B cell (primary cell): ENCODE results near the gene PTPRT. TPM values are rescaled to one million over a fixed set of nuclear protein-coding genes. Genes with fewer than 3 reads are reported as not detected.

ENCODE experiments used
- ATAC-seq: fragments of 200-7000 bp; cut with Tn5 transposase; one replicate; pipeline ENCODE4 v1.10.0; 2021; ENCODE audit warnings: low read depth, mild to moderate bottlenecking, moderate number of reproducible peaks, moderate library complexity
- CTCF ChIA-PET: fragments of 350-600 bp; sonication (Branson Sonifier 250); formaldehyde crosslinking; loops from one replicate; lab custom pipeline; 2021; ENCODE audit warnings: antibody characterized with exemption, inconsistent platforms; lab: Charles Lee
- POLR2A ChIA-PET: fragments of 350-600 bp; sonication (Branson Sonifier 250); formaldehyde crosslinking; loops from one replicate; lab custom pipeline; 2021; ENCODE audit warnings: antibody characterized with exemption; lab: Charles Lee
- DNase-seq: peaks from one replicate; pipeline ENCODE4 v3.0.0; 2013
- H2AFZ ChIP-seq: 2 replicates; pipeline ENCODE4 v1.6.1; 2012; ENCODE audit warnings: mild to moderate bottlenecking, low read depth, low read length; ENCODE audit not compliant: insufficient read depth, poor library complexity, severe bottlenecking
- H3K27ac ChIP-seq, 2 donors: 1 replicate in 1 of 2; 2 replicates in 1 of 2; pipeline ENCODE4 v1.5.1; 2012 to 2013; ENCODE audit warnings: low read length in 2 of 2, mild to moderate bottlenecking in 2 of 2, moderate library complexity in 1 of 2
- H3K27me3 ChIP-seq, 4 experiments: fragments of 200-600 bp in 1 of 4; sonication (generic) in 1 of 4; replicated peaks in 1 of 4; 1 replicate in 2 of 4; 2 replicates in 2 of 4; pipeline versions ENCODE4 v1.6.1 to v1.7.0; 2013 to 2016; ENCODE audit warnings: low read length in 3 of 4, mild to moderate bottlenecking in 2 of 4, mixed read lengths in 1 of 4, moderate library complexity in 1 of 4; ENCODE audit not compliant: insufficient read depth in 4 of 4, control insufficient read depth in 3 of 4; ENCODE audit errors: control extremely low read depth in 1 of 4
- H3K36me3 ChIP-seq, 2 experiments: replicated peaks in 1 of 2; 1 replicate in 1 of 2; 2 replicates in 1 of 2; pipeline versions ENCODE4 v1.6.1 to v1.7.1; 2013; ENCODE audit warnings: low read length in 1 of 2; ENCODE audit not compliant: insufficient read depth in 2 of 2, control insufficient read depth in 1 of 2; ENCODE audit errors: control extremely low read depth in 1 of 2, extremely low read depth in 1 of 2
- H3K4me1 ChIP-seq, 2 donors: fragments of 200-600 bp in 1 of 2; sonication (generic) in 1 of 2; 1 replicate in 1 of 2; 2 replicates in 1 of 2; pipeline versions ENCODE4 v1.5.1 to v1.6.1; 2013 to 2017; ENCODE audit warnings: low read length in 2 of 2; ENCODE audit not compliant: control insufficient read depth in 2 of 2, insufficient read depth in 2 of 2
- H3K4me2 ChIP-seq: replicated peaks from 2 replicates; pipeline ENCODE3; 2012; ENCODE audit warnings: mild to moderate bottlenecking, low read depth, low read length; ENCODE audit not compliant: poor library complexity, severe bottlenecking
- H3K4me3 ChIP-seq, 5 experiments: fragments of 200-600 bp in 1 of 5; sonication (generic) in 1 of 5; 1 replicate in 3 of 5; 2 replicates in 2 of 5; pipeline versions ENCODE4 v1.5.1 to v1.7.0; 2011 to 2016; ENCODE audit warnings: low read length in 4 of 5, mild to moderate bottlenecking in 4 of 5, low read depth in 2 of 5, control low read depth in 1 of 5, moderate library complexity in 1 of 5; ENCODE audit not compliant: insufficient read depth in 1 of 5; ENCODE audit errors: control extremely low read depth in 1 of 5, extremely low read depth in 1 of 5
- H3K79me2 ChIP-seq: fragments of 200-600 bp; sonication (generic); one replicate; pipeline ENCODE4 v1.6.0; 2016; ENCODE audit warnings: low read length; ENCODE audit not compliant: control insufficient read depth, insufficient read depth
- H3K9ac ChIP-seq: fragments of 200-600 bp; sonication (generic); 2 replicates; pipeline ENCODE4 v1.6.1; 2017; ENCODE audit warnings: mild to moderate bottlenecking, low read length, moderate library complexity
- H3K9me3 ChIP-seq, 3 donors: one replicate each; pipeline versions ENCODE4 v1.6.1 to v1.7.1; 2013; ENCODE audit warnings: low read length in 2 of 3; ENCODE audit not compliant: control insufficient read depth in 2 of 3, insufficient read depth in 1 of 3; ENCODE audit errors: control extremely low read depth in 1 of 3
- H4K20me1 ChIP-seq: 2 replicates; pipeline ENCODE4 v1.6.0; 2012; ENCODE audit warnings: mild to moderate bottlenecking, low read length; ENCODE audit not compliant: insufficient read depth, control insufficient read depth, poor library complexity, severe bottlenecking
- H3K27ac Mint-ChIP-seq: one replicate; pipeline ENCODE4 v1.8.0; 2021; ENCODE audit warnings: mixed read lengths
- H3K27me3 Mint-ChIP-seq: one replicate; pipeline ENCODE4 v1.8.0; 2021; ENCODE audit warnings: mixed read lengths
- H3K4me1 Mint-ChIP-seq: one replicate; pipeline ENCODE4 v1.8.0; 2021; ENCODE audit warnings: mixed read lengths
- H3K4me3 Mint-ChIP-seq: one replicate; pipeline ENCODE4 v1.8.0; 2021; ENCODE audit warnings: mixed read lengths
- H3K9me3 Mint-ChIP-seq: one replicate; pipeline ENCODE4 v1.8.0; 2022; ENCODE audit warnings: mixed read lengths; ENCODE audit not compliant: insufficient read depth
- EZH2 ChIP-seq: IDR thresholded peaks from 2 replicates; pipeline ENCODE4 v1.6.1; 2012; ENCODE audit warnings: borderline replicate concordance, low read depth, mild to moderate bottlenecking, moderate library complexity, low read length; ENCODE audit not compliant: insufficient read depth, poor library complexity, severe bottlenecking
- WGBS: methylation state at CpG from one replicate; pipeline ENCODE4 v1.1.5; 2013; ENCODE audit warnings: missing lambda C conversion rate; ENCODE audit not compliant: insufficient coverage; 5-methylcytosine and 5-hydroxymethylcytosine counted together
- intact Hi-C: fragments of 100-400 bp; cut with micrococcal nuclease; formaldehyde crosslinking; loops from one replicate; pipeline ENCODE4 v1.10.0; 2022
- polyA plus RNA-seq: library from polyadenylated mRNA; depleted of rRNA; stranded (reverse); fragments of >200 nt; gene quantifications from 2 replicates; pipeline ENCODE4 v1.2.3, GENCODE V29; 2012
- total RNA-seq, 2 donors: library from RNA; stranded (reverse); fragments of 120-200 nt in 1 of 2; gene quantifications; 1 replicate in 1 of 2; 2 replicates in 1 of 2; pipeline versions ENCODE4 v1.2.3 to v1.2.4, GENCODE V29; 2013 to 2022
- TF ChIP-seq, protein P1 (sequence below): fragments of 200-600 bp; IDR thresholded peaks from one replicate; pipeline ENCODE4 v1.8.0; 2022; ENCODE audit warnings: antibody characterized with exemption, mild to moderate bottlenecking

The PTPRT gene
- total and polyA plus RNA-seq, 2 donors (not counting 1 experiment from before 2014, with no cell fraction given): not detected

DNA sequence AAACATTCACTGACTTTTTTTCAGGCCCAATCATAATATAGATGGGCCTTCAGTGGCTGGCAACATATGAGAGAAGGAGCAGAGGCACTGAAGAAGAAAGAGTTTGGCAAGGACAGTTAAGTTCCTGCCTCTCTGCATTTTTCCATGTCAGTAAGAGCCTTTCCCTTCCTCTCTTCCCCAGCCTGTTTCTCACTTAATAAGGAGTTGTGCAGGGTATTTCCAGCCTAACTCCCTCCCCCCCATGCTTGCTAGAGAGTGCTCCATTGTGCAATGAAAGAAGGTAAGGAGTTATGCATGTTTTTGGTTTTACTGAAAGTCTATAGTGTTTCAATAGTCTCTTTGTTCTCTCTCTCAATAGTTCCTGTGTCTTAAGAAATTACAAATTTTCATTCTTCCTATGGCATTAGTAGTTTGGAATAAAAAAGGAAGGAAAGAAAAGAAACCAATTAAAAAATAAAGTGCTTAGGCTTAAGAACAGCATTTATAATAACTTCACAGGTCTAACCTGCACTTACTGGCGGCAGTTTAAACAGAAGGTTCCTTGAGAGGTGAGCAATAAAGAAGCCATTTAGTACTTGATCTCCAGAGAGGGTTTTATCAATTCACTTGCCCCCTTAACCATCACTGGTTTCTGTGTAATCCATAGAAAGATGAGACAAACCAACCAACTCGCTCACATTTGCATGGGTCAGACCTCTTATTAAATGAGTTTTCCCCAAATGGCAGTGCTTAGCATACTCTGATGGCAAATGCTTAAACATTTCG, 251.1 kb downstream of the PTPRT start:
- Histone ChIP-seq H3K79me2 (no peaks in the 10 kb centered on the region), H3K27me3 (no peaks in the 10 kb centered on the region), H3K9me3 (peaks cover 0 to 5% (median 0%) of the 10 kb centered on the region in 3 donors), H3K4me3 (no peak overlapping the region), H3K36me3 (no peaks in the 10 kb centered on the region), H4K20me1 (no peaks in the 10 kb centered on the region), H3K9ac (no peak overlapping the region), H3K4me2 (no peak overlapping the region), H2AFZ (no peak overlapping the region), H3K4me1 (no peaks in the 10 kb centered on the region), H3K27ac (no peak overlapping the region)
- Mint-ChIP-seq H3K27me3 (no peaks in the 10 kb centered on the region), H3K27ac (no peak overlapping the region), H3K9me3 (no peaks in the 10 kb centered on the region), H3K4me1 (no peaks in the 10 kb centered on the region), H3K4me3 (no peak overlapping the region)
- 67% methylated on average over 1 of the region's 3 CpGs for WGBS
- POLR2A ChIA-PET: no interaction called here
- DNase-seq (no peak), ATAC-seq (no peak)
- CTCF ChIA-PET: no interaction called here
- intact Hi-C loops: no loop called here
- TF ChIP-seq, protein P1, sequence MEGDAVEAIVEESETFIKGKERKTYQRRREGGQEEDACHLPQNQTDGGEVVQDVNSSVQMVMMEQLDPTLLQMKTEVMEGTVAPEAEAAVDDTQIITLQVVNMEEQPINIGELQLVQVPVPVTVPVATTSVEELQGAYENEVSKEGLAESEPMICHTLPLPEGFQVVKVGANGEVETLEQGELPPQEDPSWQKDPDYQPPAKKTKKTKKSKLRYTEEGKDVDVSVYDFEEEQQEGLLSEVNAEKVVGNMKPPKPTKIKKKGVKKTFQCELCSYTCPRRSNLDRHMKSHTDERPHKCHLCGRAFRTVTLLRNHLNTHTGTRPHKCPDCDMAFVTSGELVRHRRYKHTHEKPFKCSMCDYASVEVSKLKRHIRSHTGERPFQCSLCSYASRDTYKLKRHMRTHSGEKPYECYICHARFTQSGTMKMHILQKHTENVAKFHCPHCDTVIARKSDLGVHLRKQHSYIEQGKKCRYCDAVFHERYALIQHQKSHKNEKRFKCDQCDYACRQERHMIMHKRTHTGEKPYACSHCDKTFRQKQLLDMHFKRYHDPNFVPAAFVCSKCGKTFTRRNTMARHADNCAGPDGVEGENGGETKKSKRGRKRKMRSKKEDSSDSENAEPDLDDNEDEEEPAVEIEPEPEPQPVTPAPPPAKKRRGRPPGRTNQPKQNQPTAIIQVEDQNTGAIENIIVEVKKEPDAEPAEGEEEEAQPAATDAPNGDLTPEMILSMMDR: no peak
- TF ChIP-seq EZH2: no peak

DNA sequence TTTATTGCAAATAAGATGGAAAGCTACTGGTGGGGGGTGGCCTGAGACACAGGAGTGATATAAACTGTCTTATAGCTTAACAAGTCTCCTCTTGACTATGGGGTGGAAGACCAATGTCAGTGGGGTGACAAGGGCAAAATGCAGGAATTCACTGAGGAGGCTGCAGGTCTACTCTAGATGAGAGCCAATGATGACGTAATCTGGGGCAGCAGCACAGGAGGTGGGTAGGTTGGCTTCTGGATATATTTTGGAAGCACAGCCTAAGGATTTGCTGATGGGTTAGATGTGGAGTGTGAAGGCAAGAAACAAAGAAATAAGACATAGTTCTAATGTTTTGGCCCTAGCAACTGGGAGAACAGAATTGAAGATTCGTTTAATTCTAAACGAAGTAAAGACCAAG, 253.2 kb downstream of the PTPRT start:
- no peak overlapping the region for H2AFZ ChIP-seq
- Mint-ChIP-seq H3K4me3 (no peak overlapping the region), H3K4me1 (no peaks in the 10 kb centered on the region), H3K27ac (no peak overlapping the region), H3K9me3 (no peaks in the 10 kb centered on the region), H3K27me3 (no peaks in the 10 kb centered on the region)
- no peak for TF ChIP-seq EZH2
- TF ChIP-seq, protein P1: no peak
- no peak overlapping the region for H3K4me2 ChIP-seq
- peaks cover 0 to 9% (median 0%) of the 10 kb centered on the region in 3 donors for H3K9me3 ChIP-seq
- no peak overlapping the region for H3K9ac ChIP-seq
- H3K27me3 ChIP-seq: no peaks in the 10 kb centered on the region
- no peak overlapping the region for H3K27ac ChIP-seq
- no peaks in the 10 kb centered on the region for H3K4me1 ChIP-seq
- WGBS: 89% methylated on average over 3 of the region's 3 CpGs
- ATAC-seq (no peak), DNase-seq (no peak)
- ChIA-PET POLR2A (no interaction called here), CTCF (no interaction called here)
- no peaks in the 10 kb centered on the region for H3K36me3 ChIP-seq
- no peaks in the 10 kb centered on the region for H3K79me2 ChIP-seq
- no peaks in the 10 kb centered on the region for H4K20me1 ChIP-seq
- intact Hi-C loops: no loop called here
- H3K4me3 ChIP-seq: no peak overlapping the region
